ENCODE measurements around the gene BPTF.
"Not testable (repeated sequence)": the region's sequence is repeated elsewhere in the genome, so short reads cannot be mapped to it uniquely, and the experiment has no call there.

The BPTF gene

GRCh38 chr17:67994817-67995569, 169.7 kb downstream of the BPTF start:
- TF ChIP-seq CTCF (conservative IDR thresholded peaks at IDR 0.05; ENCODE audit: low read depth), result no peak
- H3K27ac ChIP-seq, result peak overlapping the region; percentile 68
- POLR2A ChIA-PET (ENCODE audit: low non-redundant PET), result no interaction called here
- DNase-seq (ENCODE audit: low spot score), result peak; percentile 72
- CTCF ChIA-PET, result interaction anchor here (0.7 to 0.8 kb wide), 2 partner anchors 25 to 56 kb away, joined by 4 read pairs; no protein-coding TSS in a partner anchor

GRCh38 chr17:67995570-67996263, 170.4 kb downstream of the BPTF start:
- no peak for TF ChIP-seq CTCF (conservative IDR thresholded peaks at IDR 0.05; ENCODE audit: low read depth)
- CTCF ChIA-PET, result interaction anchor here (0.7 kb wide), 1 partner anchor 56 kb away, joined by 4 read pairs; no protein-coding TSS in a partner anchor
- peak; percentile 11 for DNase-seq (ENCODE audit: low spot score)
- H3K27ac ChIP-seq, result peak overlapping the region; percentile 68
- POLR2A ChIA-PET (ENCODE audit: low non-redundant PET), result no interaction called here

- DNase-seq (ENCODE audit: low spot score); CTCF ChIA-PET: not testable (repeated sequence)
Observed at GRCh38 chr17:67996301-67997171, 171.2 kb downstream of the BPTF start, which contains the start of gene C17orf58. Gene C17orf58 (minus strand): TSS chr17:67996469. CDS start chr17:67996198, 271 bp downstream.

GRCh38 chr17:67998466-67998865, 173.2 kb downstream of the BPTF start:
- no peak overlapping the region for H3K27ac ChIP-seq
- ChIA-PET CTCF (no interaction called here), POLR2A (ENCODE audit: low non-redundant PET) (no interaction called here)
- no peak for TF ChIP-seq CTCF (conservative IDR thresholded peaks at IDR 0.05; ENCODE audit: low read depth)
- DNase-seq (ENCODE audit: low spot score), result no peak

More at GRCh38 chr17:67996301-67997171, 171.2 kb downstream of the BPTF start, which contains the start of gene C17orf58:
- peak within 1 kb of the TSS; percentile 68 for H3K27ac ChIP-seq
- POLR2A ChIA-PET (ENCODE audit: low non-redundant PET), result not testable (repeated sequence)

GRCh38 chr17:67999291-67999911, 174.1 kb downstream of the BPTF start:
- H3K27ac ChIP-seq, result no peak overlapping the region
- DNase-seq (ENCODE audit: low spot score), result peak; percentile 39
- no peak for TF ChIP-seq CTCF (conservative IDR thresholded peaks at IDR 0.05; ENCODE audit: low read depth)
- POLR2A ChIA-PET (ENCODE audit: low non-redundant PET), result no interaction called here
- CTCF ChIA-PET, result interaction anchor here (0.6 kb wide), 1 partner anchor 9 kb away, joined by 3 read pairs; no protein-coding TSS in a partner anchor

- no peak for DNase-seq (ENCODE audit: low spot score)
- no peak for TF ChIP-seq CTCF (conservative IDR thresholded peaks at IDR 0.05; ENCODE audit: low read depth)
- no peak overlapping the region for H3K27ac ChIP-seq
- CTCF ChIA-PET, result interaction anchor here (1.1 kb wide), 1 partner anchor 16 kb away, joined by 3 read pairs; no protein-coding TSS in a partner anchor
- POLR2A ChIA-PET (ENCODE audit: low non-redundant PET), result interaction anchor here (0.6 kb wide), 1 partner anchor 10 kb away, joined by 10 read pairs; no protein-coding TSS in a partner anchor
Observed at GRCh38 chr17:68004201-68004600, 178.9 kb downstream of the BPTF start.

All from RWPE1 (cell line).